AG04450 (cell line): ENCODE data around the gene PGBD1. TPM values are rescaled to one million over a fixed set of nuclear protein-coding genes. Genes with fewer than 3 reads are reported as not detected.

Experiments used
- CTCF ChIA-PET: fragments of 300-600, 350-600 bp; formaldehyde crosslinking; extraction: SDS; loops from one replicate; lab custom pipeline; 2022; ENCODE audit warnings: antibody characterized with exemption, inconsistent platforms; lab: Charles Lee
- POLR2A ChIA-PET: fragments of 350-600 bp; formaldehyde crosslinking; extraction: SDS; loops from one replicate; lab custom pipeline; 2021; ENCODE audit warnings: antibody characterized with exemption, inconsistent platforms; lab: Yijun Ruan, JAX
- DNase-seq: peaks from one replicate; pipeline ENCODE4 v3.0.0-alpha.2; 2011; ENCODE audit warnings: low read depth, low spot score
- H3K27ac ChIP-seq: one replicate; pipeline ENCODE4 v1.5.1; 2012; ENCODE audit warnings: low read depth, low read length, control low read depth
- H3K27me3 ChIP-seq: one replicate; pipeline ENCODE4 v1.6.0; 2012; ENCODE audit warnings: low read length; ENCODE audit not compliant: control insufficient read depth, insufficient read depth
- H3K4me3 ChIP-seq: 2 replicates; pipeline ENCODE4 v1.5.1; 2011; ENCODE audit warnings: mild to moderate bottlenecking, low read depth, low read length, control low read depth
- H3K9me3 ChIP-seq: 2 replicates; pipeline ENCODE4 v1.5.1; 2012; ENCODE audit warnings: low read length; ENCODE audit not compliant: control insufficient read depth, insufficient read depth
- CTCF ChIP-seq: IDR thresholded peaks from 2 replicates; pipeline ENCODE4 v1.5.1; 2011; ENCODE audit warnings: low read depth, low read length, control low read depth, inconsistent platforms
- polyA plus RNA-seq: library from polyadenylated mRNA; depleted of rRNA; stranded (reverse); fragments of >200 nt; gene quantifications from 2 replicates; pipeline ENCODE4 v1.2.3, GENCODE V29; 2011

PGBD1 gene
- polyA plus RNA-seq, 1 experiment, result 7.2 TPM

GRCh38 chr6:28333599-28334018 lies 52.2 kb downstream of the PGBD1 start:
- H3K9me3 ChIP-seq, result no peaks in the 10 kb centered on the region; the same call in 1 of the 2 replicates
- H3K4me3 ChIP-seq, result no peak overlapping the region
- H3K27me3 ChIP-seq, result no peaks in the 10 kb centered on the region
- H3K27ac ChIP-seq, result no peak overlapping the region
- POLR2A ChIA-PET, result no interaction called here
- CTCF ChIA-PET, result interaction anchor here (1.0 kb wide), 1 partner anchor 22 kb away, joined by 6 read pairs; no protein-coding TSS in a partner anchor
- no peak for DNase-seq
- no peak for TF ChIP-seq CTCF

- CTCF ChIA-PET, result interaction anchor here (1.0 to 1.3 kb wide), 3 partner anchors 22 to 53 kb away, joined by 3 to 6 read pairs (median 4); partner anchors contain the start of gene PGBD1
- no peak for DNase-seq
- H3K27ac ChIP-seq, result no peak overlapping the region
- POLR2A ChIA-PET, result interaction anchor here (1.4 to 1.5 kb wide), 2 partner anchors 193 to 442 kb away, joined by 4 to 5 read pairs; partner anchors contain the start of gene ZKSCAN8
- no peaks in the 10 kb centered on the region for H3K27me3 ChIP-seq
- no peaks in the 10 kb centered on the region for H3K9me3 ChIP-seq
- no peak for TF ChIP-seq CTCF
- H3K4me3 ChIP-seq, result no peak overlapping the region
Measured at GRCh38 chr6:28334286-28335039, 53.1 kb downstream of the PGBD1 start.

GRCh38 chr6:28335040-28335563 lies 53.7 kb downstream of the PGBD1 start:
- Histone ChIP-seq H3K9me3 (no peaks in the 10 kb centered on the region), H3K4me3 (peak overlapping the region; percentile 52), H3K27ac (peak overlapping the region; percentile 100), H3K27me3 (no peaks in the 10 kb centered on the region)
- POLR2A ChIA-PET, result interaction anchor here (0.7 to 1.5 kb wide), 9 partner anchors 14 to 498 kb away, joined by 3 to 14 read pairs (median 5); partner anchors contain the start of genes PGBD1, ZKSCAN3 and ZKSCAN8
- no peak for DNase-seq
- no peak for TF ChIP-seq CTCF
- CTCF ChIA-PET, result interaction anchor here (1.2 to 1.3 kb wide), 3 partner anchors 21 to 54 kb away, joined by 3 to 6 read pairs (median 4); partner anchors contain the start of gene PGBD1

GRCh38 chr6:28335564-28336283 lies 54.4 kb downstream of the PGBD1 start, which contains the start of gene ZSCAN31:
TSS of gene ZSCAN31 (minus strand) at chr6:28336148. CDS start at chr6:28329683, 6,465 bp downstream.
- CTCF ChIA-PET, result interaction anchor here (0.7 to 1.3 kb wide), 4 partner anchors 11 to 54 kb away, joined by 3 to 6 read pairs (median 4); partner anchors contain the start of gene PGBD1

More at GRCh38 chr6:28335564-28336283, 54.4 kb downstream of the PGBD1 start, which contains the start of gene ZSCAN31:
- Histone ChIP-seq H3K9me3 (no peaks in the 10 kb centered on the region), H3K27me3 (peaks cover 2% of the 10 kb centered on the region), H3K4me3 (peak within 1 kb of the TSS; percentile 83), H3K27ac (peak within 1 kb of the TSS; percentile 100)
- POLR2A ChIA-PET, result interaction anchor here (0.7 to 1.5 kb wide), 9 partner anchors 14 to 499 kb away, joined by 3 to 14 read pairs (median 5); partner anchors contain the start of genes PGBD1, ZKSCAN3 and ZKSCAN8
- no peak for TF ChIP-seq CTCF
- DNase-seq, result peak; percentile 98
